CD4-positive, CD25-positive, alpha-beta regulatory T cell (primary cell): ENCODE measurements around the gene ATAD3C. TPM values are rescaled to one million over a fixed set of nuclear protein-coding genes. Genes with fewer than 3 reads are reported as not detected.
"Not testable (repeated sequence)": the region's sequence is repeated elsewhere in the genome, so short reads cannot be mapped to it uniquely, and the experiment has no call there.

Experiments
- ATAC-seq, 2 donors: fragments of 150-1000 bp; cut with Tn5 transposase; one replicate each; pipeline ENCODE4 v1.10.0; 2021; ENCODE audit warnings: low read depth in 2 of 2, moderate number of reproducible peaks in 2 of 2, moderate library complexity in 1 of 2
- DNase-seq, 3 donors: peaks; one replicate each; pipeline versions ENCODE4 v3.0.0 to v3.0.0-alpha.2; 2012 to 2022; ENCODE audit warnings: mixed read lengths in 1 of 3
- H3K27ac ChIP-seq: one replicate; pipeline ENCODE4 v1.7.0; 2013; ENCODE audit warnings: mild to moderate bottlenecking, low read length; ENCODE audit not compliant: insufficient read depth, poor library complexity, severe bottlenecking
- H3K27me3 ChIP-seq: one replicate; pipeline ENCODE4 v1.7.0; 2013; ENCODE audit warnings: low read length; ENCODE audit not compliant: control insufficient read depth, insufficient read depth
- H3K36me3 ChIP-seq: one replicate; pipeline ENCODE4 v1.7.0; 2013; ENCODE audit warnings: mild to moderate bottlenecking, low read length, moderate library complexity; ENCODE audit not compliant: control insufficient read depth, insufficient read depth
- H3K4me1 ChIP-seq: 2 replicates; pipeline ENCODE4 v1.7.0; 2013; ENCODE audit warnings: mild to moderate bottlenecking, low read length; ENCODE audit not compliant: insufficient read depth, control insufficient read depth, poor library complexity, severe bottlenecking
- H3K4me3 ChIP-seq: one replicate; pipeline ENCODE4 v1.7.0; 2013; ENCODE audit warnings: low read depth, mild to moderate bottlenecking, low read length, moderate library complexity
- H3K9me3 ChIP-seq, 2 experiments: 1 replicate in 1 of 2; 2 replicates in 1 of 2; pipeline ENCODE4 v1.7.0; 2013; ENCODE audit warnings: low read length in 2 of 2, mild to moderate bottlenecking in 1 of 2, moderate library complexity in 1 of 2; ENCODE audit not compliant: control insufficient read depth in 2 of 2
- H3K27ac Mint-ChIP-seq, 3 donors: one replicate each; pipeline ENCODE4 v1.8.0; 2020 to 2022; ENCODE audit warnings: mild to moderate bottlenecking in 3 of 3, mixed read lengths in 3 of 3, moderate library complexity in 2 of 3
- H3K27me3 Mint-ChIP-seq: one replicate; pipeline ENCODE4 v1.8.0; 2022; ENCODE audit warnings: mild to moderate bottlenecking, mixed read lengths
- H3K36me3 Mint-ChIP-seq: one replicate; pipeline ENCODE4 v1.8.0; 2020; ENCODE audit warnings: mixed read lengths
- H3K4me1 Mint-ChIP-seq, 4 donors: one replicate each; pipeline ENCODE4 v1.8.0; 2020 to 2022; ENCODE audit warnings: mixed read lengths in 4 of 4, mild to moderate bottlenecking in 1 of 4
- H3K4me3 Mint-ChIP-seq, 4 donors: one replicate each; pipeline ENCODE4 v1.8.0; 2020 to 2022; ENCODE audit warnings: mild to moderate bottlenecking in 4 of 4, mixed read lengths in 4 of 4, moderate library complexity in 3 of 4
- H3K9me3 Mint-ChIP-seq, 7 donors: one replicate each; pipeline ENCODE4 v1.8.0; 2020 to 2022; ENCODE audit warnings: mixed read lengths in 7 of 7, mild to moderate bottlenecking in 3 of 7, moderate library complexity in 2 of 7
- polyA plus RNA-seq, 4 donors: library from polyadenylated mRNA; unstranded; fragments of 300-500 nt; fragmentation: Illumina TruSeq; gene quantifications; one replicate each; pipeline ENCODE4 v1.2.3, GENCODE V29; 2021
- total RNA-seq: library from RNA; stranded (reverse); gene quantifications from one replicate; pipeline ENCODE4 v1.2.3, GENCODE V29; 2022

Gene ATAD3C
- total and polyA plus RNA-seq, 5 donors from 2014 or later, result 0.65 to 4.2 (median 2.4) TPM

GRCh38 chr1:1508775-1509464 lies 59.4 kb downstream of the ATAD3C start:
- H3K9me3 ChIP-seq, H3K36me3 ChIP-seq, H3K27me3 Mint-ChIP-seq, H3K36me3 Mint-ChIP-seq, DNase-seq, H3K27me3 ChIP-seq, H3K4me3 Mint-ChIP-seq, H3K27ac ChIP-seq, ATAC-seq, H3K9me3 Mint-ChIP-seq, H3K27ac Mint-ChIP-seq, H3K4me3 ChIP-seq: not testable (repeated sequence)
- H3K4me1 Mint-ChIP-seq, result peaks cover 4 to 27% (median 18%) of the 10 kb centered on the region in 4 donors
- H3K4me1 ChIP-seq, result peaks cover 16% of the 10 kb centered on the region

GRCh38 chr1:1509465-1509850 lies 60.0 kb downstream of the ATAD3C start:
- H3K27me3 Mint-ChIP-seq, H3K27me3 ChIP-seq, H3K9me3 Mint-ChIP-seq, H3K27ac ChIP-seq, H3K27ac Mint-ChIP-seq, H3K9me3 ChIP-seq, ATAC-seq, H3K4me3 Mint-ChIP-seq, H3K36me3 ChIP-seq, H3K4me3 ChIP-seq, H3K36me3 Mint-ChIP-seq, DNase-seq: not testable (repeated sequence)
- H3K4me1 Mint-ChIP-seq, result peaks cover 4 to 27% (median 18%) of the 10 kb centered on the region in 4 donors
- peaks cover 16% of the 10 kb centered on the region for H3K4me1 ChIP-seq

GRCh38 chr1:1510912-1511532 lies 61.5 kb downstream of the ATAD3C start:
- Histone ChIP-seq H3K27ac (peak overlapping the region; percentile 94), H3K4me3 (peak overlapping the region; percentile 85), H3K4me1 (peaks cover 8% of the 10 kb centered on the region), H3K36me3 (no peaks in the 10 kb centered on the region), H3K27me3 (no peaks in the 10 kb centered on the region), H3K9me3 (no peaks in the 10 kb centered on the region)
- Mint-ChIP-seq H3K27me3 (no peaks in the 10 kb centered on the region), H3K27ac (peak overlapping the region; percentile 80 to 95 (median 89)), H3K9me3 (peaks cover 0 to 4% (median 0%) of the 10 kb centered on the region in 7 donors), H3K36me3 (no peaks in the 10 kb centered on the region), H3K4me1 (peaks cover 4 to 21% (median 8%) of the 10 kb centered on the region in 4 donors), H3K4me3 (peak overlapping the region; percentile 86 to 98 (median 92))
- ATAC-seq (no peak), DNase-seq (peak in 2 of 3 donors; percentile 4 to 18)

GRCh38 chr1:1511533-1512285 lies 62.2 kb downstream of the ATAD3C start, which contains the start of gene ATAD3A:
Gene ATAD3A (plus strand): TSS chr1:1512162. CDS start chr1:1512269, 107 bp downstream.
- Histone ChIP-seq H3K27me3 (no peaks in the 10 kb centered on the region), H3K36me3 (no peaks in the 10 kb centered on the region), H3K9me3 (no peaks in the 10 kb centered on the region), H3K4me3 (peak within 1 kb of the TSS; percentile 85), H3K27ac (peak within 1 kb of the TSS; percentile 94), H3K4me1 (peaks cover 8% of the 10 kb centered on the region)
- H3K27me3 Mint-ChIP-seq, result no peaks in the 10 kb centered on the region
- peaks cover 4 to 21% (median 8%) of the 10 kb centered on the region in 4 donors for H3K4me1 Mint-ChIP-seq
- no peaks in the 10 kb centered on the region for H3K36me3 Mint-ChIP-seq
- ATAC-seq, result peak; percentile 92 to 94
- peaks cover 0 to 4% (median 0%) of the 10 kb centered on the region in 7 donors for H3K9me3 Mint-ChIP-seq
- H3K4me3 Mint-ChIP-seq, result peak within 1 kb of the TSS; percentile 91 to 98 (median 96)
- H3K27ac Mint-ChIP-seq, result peak within 1 kb of the TSS; percentile 80 to 95 (median 89)
- peak; percentile 93 to 98 (median 94) for DNase-seq

GRCh38 chr1:1512425-1512824 lies 62.9 kb downstream of the ATAD3C start:
- Mint-ChIP-seq H3K4me1 (peaks cover 0 to 21% (median 7%) of the 10 kb centered on the region in 4 donors), H3K4me3 (peak overlapping the region; percentile 76 to 98 (median 86))
- H3K4me3 ChIP-seq, H3K27ac Mint-ChIP-seq, H3K36me3 ChIP-seq, H3K9me3 Mint-ChIP-seq, H3K9me3 ChIP-seq, H3K27me3 ChIP-seq, H3K27me3 Mint-ChIP-seq, H3K36me3 Mint-ChIP-seq, H3K27ac ChIP-seq, H3K4me1 ChIP-seq: not testable (repeated sequence)
- DNase-seq (peak; percentile 17 to 34 (median 18)), ATAC-seq (peak; percentile 3 to 5)

- H3K27me3 Mint-ChIP-seq, result not testable (repeated sequence)
Measured at GRCh38 chr1:1513675-1514074, 64.2 kb downstream of the ATAD3C start.

GRCh38 chr1:1514376-1514775 lies 64.9 kb downstream of the ATAD3C start:
- not testable (repeated sequence) for H3K27ac ChIP-seq, ATAC-seq, H3K27ac Mint-ChIP-seq, H3K36me3 Mint-ChIP-seq, H3K4me3 ChIP-seq, H3K27me3 ChIP-seq, H3K27me3 Mint-ChIP-seq, H3K4me1 ChIP-seq, DNase-seq, H3K9me3 ChIP-seq, H3K9me3 Mint-ChIP-seq, H3K36me3 ChIP-seq, H3K4me3 Mint-ChIP-seq
- peaks cover 0 to 21% (median 6%) of the 10 kb centered on the region in 4 donors for H3K4me1 Mint-ChIP-seq

More at GRCh38 chr1:1513675-1514074, 64.2 kb downstream of the ATAD3C start:
- H3K9me3 ChIP-seq, DNase-seq, ATAC-seq, H3K9me3 Mint-ChIP-seq, H3K4me1 ChIP-seq, H3K36me3 ChIP-seq, H3K27ac ChIP-seq, H3K27me3 ChIP-seq, H3K4me3 ChIP-seq, H3K36me3 Mint-ChIP-seq: not testable (repeated sequence)
- Mint-ChIP-seq H3K27ac (peak overlapping the region in 1 of 3 donors; percentile 29), H3K4me3 (peak overlapping the region in 2 of 4 donors; percentile 75 to 78), H3K4me1 (peaks cover 0 to 21% (median 6%) of the 10 kb centered on the region in 4 donors)
